ENCODE data around the gene SELENOK. TPM values are rescaled to one million over a fixed set of nuclear protein-coding genes. Genes with fewer than 3 reads are reported as not detected.

Gene SELENOK
- total and polyA plus RNA-seq, 2 donors (not counting 3 experiments of a cell fraction or from before 2014, with no cell fraction given) = 26.1 to 35.2 TPM

GRCh38 chr3:53880396-53881345, 11.0 kb downstream of the SELENOK start:
- H2AFZ ChIP-seq (ENCODE audit: low read depth, low read length) = peak overlapping the region; percentile 2
- H3K27me3 ChIP-seq (ENCODE audit: control insufficient read depth in 2 of 2, insufficient read depth in 2 of 2, low read length in 2 of 2) = no peaks in the 10 kb centered on the region
- H3K79me2 ChIP-seq (ENCODE audit: control insufficient read depth, insufficient read depth, low read length) = peaks cover 13% of the 10 kb centered on the region
- TF ChIP-seq JUN (IDR thresholded peaks at IDR 0.05; ENCODE audit: borderline replicate concordance, insufficient read depth, insufficient read length, low read depth) (no peak), MAX (IDR thresholded peaks at IDR 0.05; ENCODE audit: insufficient read depth, insufficient read length) (no peak), POLR2A (IDR thresholded peaks at IDR 0.05; ENCODE audit: low read depth, low read length) (no peak), CTCF (IDR thresholded peaks at IDR 0.05; ENCODE audit: extremely low read depth in 1 of 2, insufficient read depth in 1 of 2, low read depth in 1 of 2, low read length in 2 of 2) (no peak), FOS (IDR thresholded peaks at IDR 0.05; ENCODE audit: borderline replicate concordance, insufficient read depth, low read length) (no peak), MYC (IDR thresholded peaks at IDR 0.05; ENCODE audit: low read depth, low read length) (no peak), POLR2AphosphoS5 (IDR thresholded peaks at IDR 0.05; ENCODE audit: insufficient read depth, low read depth, low read length) (no peak)
- peak overlapping the region; percentile 94 for H3K4me2 ChIP-seq (ENCODE audit: insufficient read depth, low read length)
- H3K36me3 ChIP-seq (ENCODE audit: control insufficient read depth in 2 of 2, extremely low read depth in 1 of 2, insufficient read depth in 2 of 2, low read length in 2 of 2) = peaks cover 13 to 34% of the 10 kb centered on the region in 2 experiments
- H4K20me1 ChIP-seq (replicated peaks; ENCODE audit: control insufficient read depth, extremely low read depth, insufficient read depth, low read length) = no peaks in the 10 kb centered on the region
- intact Hi-C loops (cut with micrococcal nuclease) (no loop called here), dilution Hi-C loops (cut with MboI; ENCODE audit: extremely low pct_ligation_motif_present, low sequenced_read_pairs) (no loop called here)
- H3K27ac ChIP-seq (ENCODE audit: insufficient read depth, low read depth, low read length) = peak overlapping the region; percentile 70
- POLR2A ChIA-PET = interaction anchor here (0.8 kb wide), 1 partner anchor 11 kb away, joined by 3 read pairs; the partner anchor contains the start of gene SELENOK
- CTCF ChIA-PET = interaction anchor here (0.9 to 1.9 kb wide), 3 partner anchors 9 to 58 kb away, joined by 3 to 9 read pairs (median 3); partner anchors contain the start of gene SELENOK
- H3K4me1 ChIP-seq (ENCODE audit: control insufficient read depth, extremely low read depth, insufficient read depth, low read length) = peaks cover 10% of the 10 kb centered on the region
- DNase-seq (ENCODE audit: low read depth, low spot score) = no peak
- H3K4me3 ChIP-seq (replicated peaks in 1 of 3; ENCODE audit: insufficient read depth in 1 of 3, low read depth in 1 of 3, low read length in 3 of 3) = peak overlapping the region; percentile 64 to 87 (median 87)
- peak overlapping the region; percentile 89 for H3K9ac ChIP-seq (replicated peaks; ENCODE audit: extremely low read depth, insufficient read depth, low read length)
- no peaks in the 10 kb centered on the region for H3K9me3 ChIP-seq (replicated peaks; ENCODE audit: control insufficient read depth, insufficient read depth, low read length)
- no TSS peak for BruUV-seq (replicated peaks)
- H3K9me1 ChIP-seq (replicated peaks; ENCODE audit: control insufficient read depth, extremely low read depth, insufficient read depth, low read length) = no peaks in the 10 kb centered on the region
- FAIRE-seq = no peak

Data from endothelial cell of umbilical vein (primary cell).